B cell (primary cell): ENCODE measurements around the gene SCFD2. TPM values are rescaled to one million over a fixed set of nuclear protein-coding genes. Genes with fewer than 3 reads are reported as not detected.

Experiments used
- ATAC-seq: fragments of 200-7000 bp; cut with Tn5 transposase; one replicate; pipeline ENCODE4 v1.10.0; 2021; ENCODE audit warnings: low read depth, mild to moderate bottlenecking, moderate number of reproducible peaks, moderate library complexity
- CTCF ChIA-PET: fragments of 350-600 bp; sonication (Branson Sonifier 250); formaldehyde crosslinking; loops from one replicate; lab custom pipeline; 2021; ENCODE audit warnings: antibody characterized with exemption, inconsistent platforms; lab: Charles Lee
- POLR2A ChIA-PET: fragments of 350-600 bp; sonication (Branson Sonifier 250); formaldehyde crosslinking; loops from one replicate; lab custom pipeline; 2021; ENCODE audit warnings: antibody characterized with exemption; lab: Charles Lee
- DNase-seq: peaks from one replicate; pipeline ENCODE4 v3.0.0; 2013
- H2AFZ ChIP-seq: 2 replicates; pipeline ENCODE4 v1.6.1; 2012; ENCODE audit warnings: mild to moderate bottlenecking, low read depth, low read length; ENCODE audit not compliant: insufficient read depth, poor library complexity, severe bottlenecking
- H3K27ac ChIP-seq, 2 donors: 1 replicate in 1 of 2; 2 replicates in 1 of 2; pipeline ENCODE4 v1.5.1; 2012 to 2013; ENCODE audit warnings: low read length in 2 of 2, mild to moderate bottlenecking in 2 of 2, moderate library complexity in 1 of 2
- H3K27me3 ChIP-seq, 4 experiments: fragments of 200-600 bp in 1 of 4; sonication (generic) in 1 of 4; replicated peaks in 1 of 4; 1 replicate in 2 of 4; 2 replicates in 2 of 4; pipeline versions ENCODE4 v1.6.1 to v1.7.0; 2013 to 2016; ENCODE audit warnings: low read length in 3 of 4, mild to moderate bottlenecking in 2 of 4, mixed read lengths in 1 of 4, moderate library complexity in 1 of 4; ENCODE audit not compliant: insufficient read depth in 4 of 4, control insufficient read depth in 3 of 4; ENCODE audit errors: control extremely low read depth in 1 of 4
- H3K36me3 ChIP-seq, 2 experiments: replicated peaks in 1 of 2; 1 replicate in 1 of 2; 2 replicates in 1 of 2; pipeline versions ENCODE4 v1.6.1 to v1.7.1; 2013; ENCODE audit warnings: low read length in 1 of 2; ENCODE audit not compliant: insufficient read depth in 2 of 2, control insufficient read depth in 1 of 2; ENCODE audit errors: control extremely low read depth in 1 of 2, extremely low read depth in 1 of 2
- H3K4me1 ChIP-seq, 2 donors: fragments of 200-600 bp in 1 of 2; sonication (generic) in 1 of 2; 1 replicate in 1 of 2; 2 replicates in 1 of 2; pipeline versions ENCODE4 v1.5.1 to v1.6.1; 2013 to 2017; ENCODE audit warnings: low read length in 2 of 2; ENCODE audit not compliant: control insufficient read depth in 2 of 2, insufficient read depth in 2 of 2
- H3K4me2 ChIP-seq: replicated peaks from 2 replicates; pipeline ENCODE3; 2012; ENCODE audit warnings: mild to moderate bottlenecking, low read depth, low read length; ENCODE audit not compliant: poor library complexity, severe bottlenecking
- H3K4me3 ChIP-seq, 5 experiments: fragments of 200-600 bp in 1 of 5; sonication (generic) in 1 of 5; 1 replicate in 3 of 5; 2 replicates in 2 of 5; pipeline versions ENCODE4 v1.5.1 to v1.7.0; 2011 to 2016; ENCODE audit warnings: low read length in 4 of 5, mild to moderate bottlenecking in 4 of 5, low read depth in 2 of 5, control low read depth in 1 of 5, moderate library complexity in 1 of 5; ENCODE audit not compliant: insufficient read depth in 1 of 5; ENCODE audit errors: control extremely low read depth in 1 of 5, extremely low read depth in 1 of 5
- H3K79me2 ChIP-seq: fragments of 200-600 bp; sonication (generic); one replicate; pipeline ENCODE4 v1.6.0; 2016; ENCODE audit warnings: low read length; ENCODE audit not compliant: control insufficient read depth, insufficient read depth
- H3K9ac ChIP-seq: fragments of 200-600 bp; sonication (generic); 2 replicates; pipeline ENCODE4 v1.6.1; 2017; ENCODE audit warnings: mild to moderate bottlenecking, low read length, moderate library complexity
- H3K9me3 ChIP-seq, 3 donors: one replicate each; pipeline versions ENCODE4 v1.6.1 to v1.7.1; 2013; ENCODE audit warnings: low read length in 2 of 3; ENCODE audit not compliant: control insufficient read depth in 2 of 3, insufficient read depth in 1 of 3; ENCODE audit errors: control extremely low read depth in 1 of 3
- H4K20me1 ChIP-seq: 2 replicates; pipeline ENCODE4 v1.6.0; 2012; ENCODE audit warnings: mild to moderate bottlenecking, low read length; ENCODE audit not compliant: insufficient read depth, control insufficient read depth, poor library complexity, severe bottlenecking
- H3K27ac Mint-ChIP-seq: one replicate; pipeline ENCODE4 v1.8.0; 2021; ENCODE audit warnings: mixed read lengths
- H3K27me3 Mint-ChIP-seq: one replicate; pipeline ENCODE4 v1.8.0; 2021; ENCODE audit warnings: mixed read lengths
- H3K4me1 Mint-ChIP-seq: one replicate; pipeline ENCODE4 v1.8.0; 2021; ENCODE audit warnings: mixed read lengths
- H3K4me3 Mint-ChIP-seq: one replicate; pipeline ENCODE4 v1.8.0; 2021; ENCODE audit warnings: mixed read lengths
- H3K9me3 Mint-ChIP-seq: one replicate; pipeline ENCODE4 v1.8.0; 2022; ENCODE audit warnings: mixed read lengths; ENCODE audit not compliant: insufficient read depth
- CTCF ChIP-seq: fragments of 200-600 bp; IDR thresholded peaks from one replicate; pipeline ENCODE4 v1.8.0; 2022; ENCODE audit warnings: antibody characterized with exemption, mild to moderate bottlenecking
- EZH2 ChIP-seq: IDR thresholded peaks from 2 replicates; pipeline ENCODE4 v1.6.1; 2012; ENCODE audit warnings: borderline replicate concordance, low read depth, mild to moderate bottlenecking, moderate library complexity, low read length; ENCODE audit not compliant: insufficient read depth, poor library complexity, severe bottlenecking
- WGBS: methylation state at CpG from one replicate; pipeline ENCODE4 v1.1.5; 2013; ENCODE audit warnings: missing lambda C conversion rate; ENCODE audit not compliant: insufficient coverage; 5-methylcytosine and 5-hydroxymethylcytosine counted together
- intact Hi-C: fragments of 100-400 bp; cut with micrococcal nuclease; formaldehyde crosslinking; loops from one replicate; pipeline ENCODE4 v1.10.0; 2022
- polyA plus RNA-seq: library from polyadenylated mRNA; depleted of rRNA; stranded (reverse); fragments of >200 nt; gene quantifications from 2 replicates; pipeline ENCODE4 v1.2.3, GENCODE V29; 2012
- total RNA-seq, 2 donors: library from RNA; stranded (reverse); fragments of 120-200 nt in 1 of 2; gene quantifications; 1 replicate in 1 of 2; 2 replicates in 1 of 2; pipeline versions ENCODE4 v1.2.3 to v1.2.4, GENCODE V29; 2013 to 2022

Gene SCFD2
- total and polyA plus RNA-seq, 2 donors (not counting 1 experiment from before 2014, with no cell fraction given), result 12.8 to 20.4 TPM

DNA sequence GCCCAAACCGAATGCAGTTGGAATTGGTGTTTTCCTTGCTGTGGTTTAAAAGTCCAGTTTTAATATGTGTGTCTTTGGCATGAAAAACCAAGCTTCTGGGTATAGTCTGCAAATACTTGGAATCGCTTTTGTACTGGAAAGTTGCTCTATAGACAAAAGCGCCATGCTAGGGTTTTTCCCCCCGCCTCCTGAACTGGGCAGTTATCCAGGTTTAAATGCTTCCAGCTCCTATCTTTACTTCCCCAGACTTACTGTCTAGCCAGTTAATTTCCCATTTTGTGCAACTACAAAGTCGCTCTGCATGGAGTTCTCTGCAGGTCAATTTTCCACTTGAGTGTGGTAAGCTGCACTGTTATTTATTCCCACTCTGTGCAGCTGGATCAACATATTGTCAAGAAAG, 501.1 kb downstream of the SCFD2 start:
- no peak overlapping the region for H3K9ac ChIP-seq
- POLR2A ChIA-PET, result no interaction called here

More for the DNA sequence above, 501.1 kb downstream of the SCFD2 start:
- no peak for TF ChIP-seq CTCF
- no peak for TF ChIP-seq EZH2
- peaks cover 0 to 26% (median 13%) of the 10 kb centered on the region in 4 experiments for H3K27me3 ChIP-seq
- peaks cover 14% of the 10 kb centered on the region for H3K4me1 Mint-ChIP-seq
- no peak overlapping the region for H2AFZ ChIP-seq
- peaks cover 19% of the 10 kb centered on the region for H3K27me3 Mint-ChIP-seq
- no peaks in the 10 kb centered on the region for H4K20me1 ChIP-seq
- H3K4me3 Mint-ChIP-seq, result no peak overlapping the region
- CTCF ChIA-PET, result no interaction called here
- H3K9me3 Mint-ChIP-seq, result no peaks in the 10 kb centered on the region
- H3K4me3 ChIP-seq, result no peak overlapping the region
- H3K36me3 ChIP-seq, result no peaks in the 10 kb centered on the region
- peaks cover 0 to 9% (median 0%) of the 10 kb centered on the region in 3 donors for H3K9me3 ChIP-seq
- DNase-seq (no peak), ATAC-seq (no peak)
- peaks cover 11 to 14% of the 10 kb centered on the region in 2 donors for H3K4me1 ChIP-seq
- intact Hi-C loops, result no loop called here
- no peak overlapping the region for H3K4me2 ChIP-seq
- no peak overlapping the region for H3K27ac Mint-ChIP-seq
- WGBS, result 100% methylated on average over 3 of the region's 5 CpGs
- no peaks in the 10 kb centered on the region for H3K79me2 ChIP-seq
- H3K27ac ChIP-seq, result no peak overlapping the region
